Activated CD4-positive, alpha-beta T cell treated with anti-CD3 and anti-CD28 coated beads for 48 hours (primary cell): Measurements from ENCODE around the gene SORL1.

Experiments
- DNase-seq: peaks from one replicate; pipeline ENCODE4 v3.0.0-alpha.2; 2020

The SORL1 gene

GRCh38 chr11:121514432-121515334 lies 62.6 kb downstream of the SORL1 start:
- DNase-seq = no peak

GRCh38 chr11:121515335-121515671 lies 63.2 kb downstream of the SORL1 start:
- no peak for DNase-seq

DNA sequence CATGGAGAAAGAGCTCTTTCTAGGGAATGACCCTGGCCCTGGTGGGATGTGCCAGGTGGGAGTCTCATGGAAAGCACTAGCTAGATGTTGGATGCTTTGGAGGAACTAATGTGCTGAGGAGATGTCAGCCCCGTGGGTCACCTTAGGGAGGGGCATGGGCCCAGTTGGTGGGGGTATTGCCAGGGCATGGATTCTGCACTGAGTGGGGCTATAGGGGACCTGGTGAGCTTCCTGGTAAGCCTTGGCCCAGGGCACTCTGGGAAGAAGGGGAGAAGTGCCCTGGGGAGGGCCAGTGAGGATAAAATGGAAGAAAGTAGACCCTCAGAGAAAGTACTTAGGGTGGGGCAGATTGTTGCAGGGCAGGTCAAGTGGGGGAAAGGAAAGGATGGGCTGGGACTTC lies 65.9 kb downstream of the SORL1 start:
- no peak for DNase-seq

GRCh38 chr11:121520243-121521144 lies 68.4 kb downstream of the SORL1 start:
- DNase-seq = no peak

GRCh38 chr11:121521145-121522042 lies 69.3 kb downstream of the SORL1 start:
- DNase-seq = no peak

DNA sequence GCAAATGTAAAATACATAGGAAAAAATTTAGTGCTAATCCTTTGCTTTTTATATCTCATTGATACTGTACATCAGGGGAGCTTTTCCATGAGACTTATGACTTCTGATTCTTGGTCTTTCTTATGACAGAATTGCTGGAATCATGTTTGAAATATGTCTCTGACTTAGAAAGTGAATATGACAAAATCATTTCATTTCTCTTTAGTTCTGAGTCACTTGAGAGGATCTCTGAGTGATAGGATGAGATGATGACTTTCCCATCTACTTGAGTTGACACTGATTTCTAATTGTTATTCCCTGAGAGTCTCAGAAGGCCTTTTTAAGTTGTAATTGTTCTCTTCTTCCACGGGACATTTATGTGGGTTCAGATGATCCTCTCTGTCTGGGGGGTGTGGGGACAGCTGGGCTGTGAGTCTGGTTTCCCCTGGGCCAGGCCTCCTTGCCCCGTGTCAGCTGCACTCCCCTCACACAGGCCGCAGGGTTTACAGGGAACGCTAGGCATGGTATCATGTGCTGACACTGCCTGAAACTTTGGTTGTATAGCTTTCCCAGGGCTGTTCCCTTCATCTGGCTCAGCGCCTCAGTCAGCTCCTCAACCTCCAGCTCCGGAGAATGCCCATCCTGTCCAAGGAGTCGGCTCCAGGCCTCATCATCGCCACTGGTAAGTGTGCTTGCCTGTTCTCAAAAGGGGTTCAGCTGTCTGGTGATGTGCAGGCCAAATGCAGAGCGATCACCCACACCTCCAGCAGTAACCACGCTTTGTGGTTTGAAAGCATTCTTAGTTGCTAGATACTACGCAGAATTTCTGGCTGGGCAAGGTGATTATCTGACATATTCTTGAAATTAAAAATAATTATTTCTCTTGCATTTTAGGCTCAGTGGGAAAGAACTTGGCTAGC lies 70.2 kb downstream of the SORL1 start:
- DNase-seq = no peak

GRCh38 chr11:121523581-121524232 lies 71.6 kb downstream of the SORL1 start:
- DNase-seq = no peak

- DNase-seq = no peak
These were observed 72.1 kb downstream of the SORL1 start for GRCh38 chr11:121524233-121524631.

DNA sequence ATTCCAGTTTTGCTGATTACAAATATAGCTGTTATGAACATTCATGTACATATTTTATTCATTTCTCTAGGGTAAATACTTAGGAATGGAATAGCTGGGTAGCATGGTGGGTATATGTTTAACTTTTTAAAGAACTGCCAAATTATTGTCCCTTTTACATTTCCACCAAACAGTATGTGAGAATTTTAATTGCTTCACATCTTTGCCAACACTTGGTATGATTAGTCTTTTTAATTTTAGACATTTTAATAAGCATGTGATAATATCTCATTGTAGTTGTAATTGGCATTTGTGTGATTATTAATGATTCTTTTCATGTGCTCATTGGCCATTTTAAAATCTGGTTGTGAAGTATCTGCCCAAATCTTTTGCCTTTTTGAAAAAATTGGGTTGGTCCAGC lies 73.3 kb downstream of the SORL1 start:
- no peak for DNase-seq

- DNase-seq = no peak
These were observed 78.1 kb downstream of the SORL1 start for GRCh38 chr11:121530257-121530656.

DNA sequence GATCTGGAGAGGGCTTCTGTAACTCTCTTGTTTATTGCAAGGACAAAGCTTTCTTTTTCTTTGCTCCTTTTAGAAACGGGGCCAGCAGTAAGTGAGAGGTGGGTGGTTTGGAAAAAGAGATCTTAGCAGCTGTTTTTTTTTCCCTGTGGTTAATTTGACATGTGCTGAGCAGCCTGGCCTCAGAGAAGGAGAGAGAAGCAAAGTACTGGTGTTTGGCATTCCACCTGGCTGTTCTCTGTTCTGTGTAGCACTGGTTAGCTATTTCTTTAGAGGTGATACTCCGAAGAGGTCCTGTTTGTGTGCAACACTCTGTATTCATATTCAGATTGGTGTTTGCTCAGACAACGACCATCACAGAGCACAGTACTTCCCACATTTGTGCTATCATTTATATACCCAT lies 81.5 kb downstream of the SORL1 start:
- DNase-seq = no peak

- DNase-seq = no peak
These were observed 82.3 kb downstream of the SORL1 start for GRCh38 chr11:121534131-121535093.

- no peak for DNase-seq
These were observed 83.1 kb downstream of the SORL1 start for GRCh38 chr11:121535129-121535796.

GRCh38 chr11:121536126-121536525 lies 84.0 kb downstream of the SORL1 start:
- DNase-seq = no peak

DNA sequence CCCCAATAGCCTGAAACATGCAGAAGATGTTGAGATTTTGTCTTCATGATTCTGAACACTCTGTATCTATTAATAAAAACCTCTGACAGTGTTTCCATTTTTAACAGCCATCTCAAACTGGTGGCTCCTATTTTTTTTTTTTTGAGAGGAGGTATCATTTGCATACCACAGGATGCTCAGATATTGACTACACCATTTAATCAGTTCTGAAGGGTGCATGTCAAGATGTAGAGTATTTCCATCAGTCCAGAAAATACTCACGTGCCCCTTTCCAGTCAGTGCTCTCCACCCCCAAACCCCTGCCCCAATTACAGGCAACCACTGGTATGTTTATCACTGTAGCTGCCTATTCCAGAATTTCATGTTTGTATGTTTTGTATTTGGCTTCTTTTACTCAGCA lies 85.9 kb downstream of the SORL1 start:
- no peak for DNase-seq

DNA sequence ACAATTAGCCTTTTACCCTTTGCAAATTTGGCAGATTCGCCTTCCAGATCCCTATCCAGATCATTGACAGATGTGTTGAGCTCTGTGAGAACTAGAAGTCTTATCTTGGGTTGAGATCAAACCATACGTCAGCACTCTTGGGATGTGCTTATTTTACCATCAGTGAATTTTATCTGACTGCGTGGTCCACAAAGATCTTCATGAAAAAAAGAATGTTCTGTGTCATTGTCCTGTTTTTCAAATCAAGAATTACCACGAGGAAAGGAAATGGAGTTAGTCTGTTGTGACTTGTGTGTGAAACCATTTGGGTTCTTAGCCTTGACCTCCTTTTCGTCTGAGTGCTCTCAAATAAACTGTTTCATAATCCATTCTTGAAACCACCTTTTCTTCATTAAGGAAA lies 86.9 kb downstream of the SORL1 start:
- no peak for DNase-seq

GRCh38 chr11:121540627-121541026 lies 88.5 kb downstream of the SORL1 start:
- no peak for DNase-seq

- no peak for DNase-seq
These were observed 91.8 kb downstream of the SORL1 start for GRCh38 chr11:121543836-121544380.

DNA sequence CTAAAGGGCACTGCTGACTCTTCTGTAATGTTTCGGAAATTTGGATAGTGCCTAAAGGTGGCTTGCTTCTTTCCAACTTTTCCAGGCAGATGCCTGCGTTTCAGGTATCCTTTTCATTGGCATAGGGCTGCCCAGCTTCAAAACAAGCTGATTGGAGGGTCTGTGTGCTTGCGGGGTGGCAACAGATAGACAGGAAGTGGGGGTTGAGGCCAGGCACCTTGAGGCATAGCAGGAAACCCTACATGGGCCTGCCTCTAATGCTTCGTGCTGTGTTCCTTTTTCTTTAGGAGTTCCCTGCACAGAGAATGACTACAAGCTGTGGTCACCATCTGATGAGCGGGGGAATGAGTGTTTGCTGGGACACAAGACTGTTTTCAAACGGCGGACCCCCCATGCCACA lies 92.8 kb downstream of the SORL1 start:
- DNase-seq = no peak
